ENCODE measurements around the gene D2HGDH. TPM values are rescaled to one million over a fixed set of nuclear protein-coding genes. Genes with fewer than 3 reads are reported as not detected.
"Not testable (repeated sequence)": the region's sequence is repeated elsewhere in the genome, so short reads cannot be mapped to it uniquely, and the experiment has no call there.

D2HGDH gene
- total and polyA plus RNA-seq, 4 donors, result 12.2 to 45.3 (median 27.2) TPM

DNA sequence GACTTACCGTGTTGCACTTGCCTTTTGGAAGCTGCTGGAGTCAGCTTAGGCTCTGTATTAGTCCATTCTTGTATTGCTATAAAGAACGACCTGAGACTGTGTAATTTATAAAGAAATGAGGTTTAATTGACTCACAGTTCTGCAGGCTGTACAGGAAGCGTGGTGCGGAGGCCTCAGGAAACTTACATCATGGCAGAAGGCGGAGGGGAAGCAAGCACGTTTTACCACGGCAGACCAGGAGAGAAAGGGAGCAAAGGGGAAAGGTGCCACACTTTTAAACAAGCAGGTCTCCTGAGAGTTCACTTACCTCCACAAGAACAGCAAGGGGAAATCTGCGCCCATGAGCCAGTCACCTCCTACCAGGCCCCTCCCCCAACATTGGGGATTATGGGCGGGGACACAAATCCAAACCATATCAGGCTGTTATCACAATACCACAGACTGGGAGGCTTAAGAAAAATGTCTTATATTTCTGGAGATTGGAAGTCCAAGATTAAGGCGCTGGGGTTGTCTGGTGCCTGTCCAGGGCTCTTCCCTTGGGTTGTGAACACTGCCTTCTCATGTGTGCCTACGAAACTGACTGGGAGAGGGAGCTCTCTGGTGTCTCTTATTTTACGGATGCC lies 3.6 kb upstream of the D2HGDH start:
- no peak overlapping the region for H3K9ac ChIP-seq (ENCODE audit: insufficient read depth in 1 of 2, low read length in 2 of 2)
- no peak for DNase-seq
- H3K9me3 ChIP-seq (ENCODE audit: control insufficient read depth in 4 of 4, insufficient read depth in 3 of 4, low read length in 3 of 4), result no peaks in the 10 kb centered on the region
- 52 to 72% methylated on average over 12 of the region's 12 CpGs for WGBS, 2 donors
- no peak overlapping the region for H3K27ac ChIP-seq (ENCODE audit: low read depth in 1 of 2, low read length in 1 of 2)
- peaks cover 0 to 8% (median 0%) of the 10 kb centered on the region in 4 donors for H3K36me3 ChIP-seq (ENCODE audit: control insufficient read depth in 4 of 4, insufficient read depth in 4 of 4, low read length in 4 of 4)
- peaks cover 0 to 6% (median 0%) of the 10 kb centered on the region in 5 donors for H3K4me1 ChIP-seq (ENCODE audit: control insufficient read depth in 5 of 5, insufficient read depth in 5 of 5, low read length in 5 of 5)
- H3K4me3 ChIP-seq, result no peak overlapping the region
- TF ChIP-seq, protein P1, sequence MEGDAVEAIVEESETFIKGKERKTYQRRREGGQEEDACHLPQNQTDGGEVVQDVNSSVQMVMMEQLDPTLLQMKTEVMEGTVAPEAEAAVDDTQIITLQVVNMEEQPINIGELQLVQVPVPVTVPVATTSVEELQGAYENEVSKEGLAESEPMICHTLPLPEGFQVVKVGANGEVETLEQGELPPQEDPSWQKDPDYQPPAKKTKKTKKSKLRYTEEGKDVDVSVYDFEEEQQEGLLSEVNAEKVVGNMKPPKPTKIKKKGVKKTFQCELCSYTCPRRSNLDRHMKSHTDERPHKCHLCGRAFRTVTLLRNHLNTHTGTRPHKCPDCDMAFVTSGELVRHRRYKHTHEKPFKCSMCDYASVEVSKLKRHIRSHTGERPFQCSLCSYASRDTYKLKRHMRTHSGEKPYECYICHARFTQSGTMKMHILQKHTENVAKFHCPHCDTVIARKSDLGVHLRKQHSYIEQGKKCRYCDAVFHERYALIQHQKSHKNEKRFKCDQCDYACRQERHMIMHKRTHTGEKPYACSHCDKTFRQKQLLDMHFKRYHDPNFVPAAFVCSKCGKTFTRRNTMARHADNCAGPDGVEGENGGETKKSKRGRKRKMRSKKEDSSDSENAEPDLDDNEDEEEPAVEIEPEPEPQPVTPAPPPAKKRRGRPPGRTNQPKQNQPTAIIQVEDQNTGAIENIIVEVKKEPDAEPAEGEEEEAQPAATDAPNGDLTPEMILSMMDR (IDR thresholded peaks at IDR 0.05; ENCODE audit: control extremely low read depth, extremely low read depth), result no peak
- no peak for ATAC-seq (ENCODE audit: insufficient read depth, low FRiP score)
- H3K27me3 ChIP-seq (ENCODE audit: control insufficient read depth in 3 of 3, insufficient read depth in 3 of 3, low read length in 2 of 3), result no peaks in the 10 kb centered on the region

DNA sequence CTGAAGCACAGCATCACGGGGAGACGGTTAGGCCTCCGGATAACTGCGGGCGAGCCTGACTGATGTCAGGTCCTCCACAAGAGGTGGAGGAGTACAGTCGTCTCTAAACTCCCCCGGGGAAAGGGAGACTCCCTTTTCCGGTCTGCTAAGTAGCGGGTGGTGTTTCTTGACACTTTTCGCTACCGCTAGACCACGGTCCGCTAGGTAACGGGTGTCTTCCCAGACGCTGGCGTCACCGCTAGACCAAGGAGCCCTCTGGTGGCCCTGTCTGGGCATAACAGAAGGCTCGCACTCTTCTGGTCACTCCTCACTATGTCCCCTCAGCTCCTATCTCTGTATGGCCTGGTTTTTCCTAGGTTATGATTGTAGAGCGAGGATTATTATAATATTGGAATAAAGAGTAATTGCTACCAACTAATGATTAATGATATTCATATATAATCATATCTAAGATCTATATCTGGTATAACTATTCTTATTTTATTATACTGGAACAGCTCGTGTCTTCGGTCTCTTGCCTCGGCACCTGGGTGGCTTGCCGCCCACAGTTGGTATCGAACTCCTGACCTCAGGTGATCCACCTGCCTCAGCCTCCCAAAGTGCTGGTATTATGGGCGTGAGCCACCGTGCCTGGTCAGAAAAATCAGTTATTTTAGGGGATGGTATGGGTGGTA lies 1.8 kb upstream of the D2HGDH start:
- H3K4me3 ChIP-seq; H3K36me3 ChIP-seq (ENCODE audit: control insufficient read depth in 4 of 4, insufficient read depth in 4 of 4, low read length in 4 of 4): not testable (repeated sequence)
- WGBS, 2 donors, result 44 to 48% methylated on average over 19 to 25 of the region's 26 CpGs

DNA sequence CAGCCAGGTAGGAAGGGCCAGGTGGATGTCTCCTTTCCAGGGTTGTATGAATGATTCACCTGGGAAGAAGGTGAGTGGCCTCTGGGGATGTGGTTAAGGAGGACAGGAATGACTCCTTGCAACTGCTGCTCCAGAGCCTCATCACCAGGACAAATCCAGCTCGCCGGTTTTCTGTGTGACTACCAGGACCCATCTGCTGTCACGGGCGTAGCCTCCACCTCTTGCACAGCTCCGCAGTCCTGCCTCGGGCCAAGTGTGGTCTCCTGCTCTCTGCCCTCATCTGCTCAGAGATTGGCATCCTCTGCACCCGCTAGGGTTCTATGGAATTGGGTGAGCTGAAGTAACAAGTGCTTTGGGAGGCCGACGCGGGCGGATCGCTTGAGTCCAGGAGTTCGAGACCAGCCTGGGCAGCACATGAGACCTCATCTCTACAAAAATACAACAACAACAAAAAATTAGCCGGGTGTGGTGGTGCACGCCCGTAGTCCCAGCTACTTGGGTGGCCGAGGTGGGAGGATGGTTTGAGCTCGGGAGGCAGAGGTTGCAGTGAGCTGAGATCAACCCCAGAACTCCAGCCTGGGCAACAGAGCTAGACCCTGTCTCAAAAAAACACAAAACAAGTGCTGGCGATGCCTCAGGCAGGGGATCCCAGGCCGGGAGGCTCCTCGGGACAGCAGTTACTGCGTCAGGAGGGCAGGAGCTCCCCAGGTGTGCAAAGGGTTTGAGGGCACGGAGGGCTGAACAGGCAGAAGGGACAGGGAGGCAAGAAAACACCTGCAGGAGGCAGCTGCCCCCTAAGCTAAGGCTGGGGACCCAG lies 831 bp upstream of the D2HGDH start:
- Histone ChIP-seq H3K9ac (ENCODE audit: insufficient read depth in 1 of 2, low read length in 2 of 2) (no peak overlapping the region), H3K27ac (ENCODE audit: low read depth in 1 of 2, low read length in 1 of 2) (no peak overlapping the region), H3K4me3 (no peak overlapping the region), H3K4me1 (ENCODE audit: control insufficient read depth in 5 of 5, insufficient read depth in 5 of 5, low read length in 5 of 5) (peaks cover 0 to 6% (median 0%) of the 10 kb centered on the region in 5 donors), H3K36me3 (ENCODE audit: control insufficient read depth in 4 of 4, insufficient read depth in 4 of 4, low read length in 4 of 4) (no peaks in the 10 kb centered on the region), H3K9me3 (ENCODE audit: control insufficient read depth in 4 of 4, insufficient read depth in 3 of 4, low read length in 3 of 4) (no peaks in the 10 kb centered on the region), H3K27me3 (ENCODE audit: control insufficient read depth in 3 of 3, insufficient read depth in 3 of 3, low read length in 2 of 3) (no peaks in the 10 kb centered on the region)
- 87 to 88% methylated on average over 23 of the region's 23 CpGs for WGBS, 2 donors
- no peak for ATAC-seq (ENCODE audit: insufficient read depth, low FRiP score)
- DNase-seq, result no peak
- TF ChIP-seq, protein P1 (IDR thresholded peaks at IDR 0.05; ENCODE audit: control extremely low read depth, extremely low read depth), result no peak

More for the DNA sequence above, 1.8 kb upstream of the D2HGDH start:
- not testable (repeated sequence) for H3K27ac ChIP-seq (ENCODE audit: low read depth in 1 of 2, low read length in 1 of 2); H3K27me3 ChIP-seq (ENCODE audit: control insufficient read depth in 3 of 3, insufficient read depth in 3 of 3, low read length in 2 of 3); H3K9me3 ChIP-seq (ENCODE audit: control insufficient read depth in 4 of 4, insufficient read depth in 3 of 4, low read length in 3 of 4); H3K4me1 ChIP-seq (ENCODE audit: control insufficient read depth in 5 of 5, insufficient read depth in 5 of 5, low read length in 5 of 5); ATAC-seq (ENCODE audit: insufficient read depth, low FRiP score); H3K9ac ChIP-seq (ENCODE audit: insufficient read depth in 1 of 2, low read length in 2 of 2)
- DNase-seq, result peak; percentile 9 to 31 (median 30)

DNA sequence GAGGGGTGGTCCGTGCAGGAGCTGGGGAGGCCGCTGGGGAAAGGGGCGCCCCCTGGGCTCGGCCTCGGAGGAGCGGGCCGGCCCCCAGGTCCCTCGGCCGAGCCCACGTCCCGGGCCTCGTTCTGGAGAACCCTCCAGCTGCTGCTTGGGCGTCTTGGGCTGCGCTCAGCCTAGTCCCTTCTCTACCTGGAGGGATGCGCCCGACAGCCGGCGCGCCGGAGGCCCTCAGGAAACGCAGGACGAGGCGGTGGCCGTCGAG lies 293 bp upstream of the D2HGDH start:
- Histone ChIP-seq H3K27ac (ENCODE audit: low read depth in 1 of 2, low read length in 1 of 2) (no peak overlapping the region), H3K4me1 (ENCODE audit: control insufficient read depth in 5 of 5, insufficient read depth in 5 of 5, low read length in 5 of 5) (peaks cover 0 to 6% (median 0%) of the 10 kb centered on the region in 5 donors), H3K36me3 (ENCODE audit: control insufficient read depth in 4 of 4, insufficient read depth in 4 of 4, low read length in 4 of 4) (no peaks in the 10 kb centered on the region), H3K4me3 (no peak overlapping the region), H3K27me3 (ENCODE audit: control insufficient read depth in 3 of 3, insufficient read depth in 3 of 3, low read length in 2 of 3) (no peaks in the 10 kb centered on the region), H3K9me3 (ENCODE audit: control insufficient read depth in 4 of 4, insufficient read depth in 3 of 4, low read length in 3 of 4) (no peaks in the 10 kb centered on the region), H3K9ac (ENCODE audit: insufficient read depth in 1 of 2, low read length in 2 of 2) (no peak overlapping the region)
- ATAC-seq (ENCODE audit: insufficient read depth, low FRiP score) (no peak), DNase-seq (no peak)
- TF ChIP-seq, protein P1 (IDR thresholded peaks at IDR 0.05; ENCODE audit: control extremely low read depth, extremely low read depth), result no peak
- WGBS, 2 donors, result 2% methylated on average over 21 to 25 of the region's 25 CpGs

All from lung (tissue), 12 donors.